HCT116 (cell line): ENCODE measurements around the gene APELA. TPM values are rescaled to one million over a fixed set of nuclear protein-coding genes. Genes with fewer than 3 reads are reported as not detected.

Experiments
- ATAC-seq: fragments of 200-7000 bp; cut with Tn5 transposase; 2 replicates; pipeline ENCODE4 v1.9.1; 2020; ENCODE audit warnings: mild to moderate bottlenecking, moderate library complexity
- BruUV-seq: library from RNA; stranded (reverse); fragments of 400-500 nt; replicated peaks from 2 replicates; lab custom pipeline; 2021; lab: Mats Ljungman, UMichigan
- CTCF ChIA-PET: fragments of 300-600 bp; sonication (Branson Sonifier 250); formaldehyde crosslinking; loops from one replicate; lab custom pipeline; 2021; ENCODE audit warnings: antibody characterized with exemption; lab: Charles Lee
- POLR2A ChIA-PET: fragments of 300-600, 350-600 bp; sonication (Branson Sonifier 250); formaldehyde crosslinking; loops from one replicate; lab custom pipeline; 2021; ENCODE audit warnings: antibody characterized with exemption; lab: Charles Lee
- RAD21 ChIA-PET, 2 experiments: fragments of 300-600 bp; sonication (Branson Sonifier 250); formaldehyde crosslinking; loops; one replicate each; lab custom pipeline; 2023; ENCODE audit warnings: low total read pairs in 2 of 2; ENCODE audit not compliant: uncharacterized antibody in 2 of 2, unreplicated experiment in 2 of 2, low non-redundant PET in 1 of 2; lab: Charles Lee
- DNase-seq: peaks from one replicate; pipeline ENCODE4 v3.0.0-alpha.2; 2010; ENCODE audit warnings: low read depth, low spot score
- H2AFZ ChIP-seq: fragments of 200-600 bp; shearing (Covaris generic), sonication (generic); 2 replicates; pipeline ENCODE4 v1.6.1; 2017; ENCODE audit warnings: low read depth, mixed run types, mixed read lengths, antibody characterized with exemption, low read length; ENCODE audit not compliant: poor library complexity, severe bottlenecking
- H3K27ac ChIP-seq: 2 replicates; pipeline ENCODE4 v1.5.1; 2012; ENCODE audit warnings: low read depth, low read length
- H3K27me3 ChIP-seq: fragments of 200-600 bp; sonication (generic); 2 replicates; pipeline ENCODE4 v1.6.1; 2016; ENCODE audit warnings: mixed run types, low read length, mixed read lengths; ENCODE audit not compliant: insufficient read depth
- H3K36me3 ChIP-seq, 2 experiments: fragments of 200-500 bp in 1 of 2; fragments of 200-600 bp in 1 of 2; sonication (Bioruptor generic) in 1 of 2; sonication (generic) in 1 of 2; 2 replicates each; pipeline versions ENCODE4 v1.5.1 to v1.6.1; 2014 to 2016; ENCODE audit warnings: low read length in 2 of 2, inconsistent platforms in 1 of 2, mixed read lengths in 1 of 2, mixed run types in 1 of 2; ENCODE audit not compliant: insufficient read depth in 2 of 2, control insufficient read depth in 1 of 2
- H3K4me1 ChIP-seq, 2 experiments: fragments of 200-600 bp in 1 of 2; sonication (generic) in 1 of 2; 2 replicates each; pipeline versions ENCODE4 v1.5.1 to v1.6.1; 2012 to 2017; ENCODE audit warnings: low read length in 2 of 2, inconsistent platforms in 1 of 2, mild to moderate bottlenecking in 1 of 2, mixed read lengths in 1 of 2, mixed run types in 1 of 2, moderate library complexity in 1 of 2; ENCODE audit not compliant: insufficient read depth in 2 of 2, control insufficient read depth in 1 of 2
- H3K4me2 ChIP-seq: fragments of 200-600 bp; sonication (generic); 2 replicates; pipeline ENCODE4 v1.6.1; 2017; ENCODE audit warnings: mixed run types, low read length, mixed read lengths
- H3K4me3 ChIP-seq, 2 experiments: fragments of 200-600 bp in 1 of 2; sonication (generic) in 1 of 2; replicated peaks in 1 of 2; 2 replicates each; pipeline ENCODE4 v1.5.1; 2011 to 2016; ENCODE audit warnings: low read length in 2 of 2, control low read depth in 1 of 2, low read depth in 1 of 2, mild to moderate bottlenecking in 1 of 2, mixed read lengths in 1 of 2, mixed run types in 1 of 2
- H3K79me2 ChIP-seq: fragments of 200-600 bp; sonication (generic); 2 replicates; pipeline ENCODE4 v1.6.1; 2017; ENCODE audit warnings: mild to moderate bottlenecking, mixed run types, low read length, moderate library complexity, mixed read lengths; ENCODE audit not compliant: insufficient read depth
- H3K9ac ChIP-seq: fragments of 200-600 bp; sonication (generic); 2 replicates; pipeline ENCODE4 v1.6.1; 2016; ENCODE audit warnings: low read length, mixed read lengths
- H3K9me2 ChIP-seq: fragments of 200-600 bp; sonication (generic), shearing (Covaris generic); 2 replicates; pipeline ENCODE4 v1.6.1; 2017; ENCODE audit warnings: mixed run types, mild to moderate bottlenecking, moderate library complexity; ENCODE audit not compliant: insufficient read depth
- H3K9me3 ChIP-seq, 2 experiments: fragments of 200-500 bp in 1 of 2; fragments of 200-600 bp in 1 of 2; sonication (Bioruptor generic) in 1 of 2; sonication (generic) in 1 of 2; 2 replicates each; pipeline ENCODE4 v1.6.1; 2014 to 2017; ENCODE audit warnings: low read length in 2 of 2, mixed read lengths in 2 of 2, inconsistent platforms in 1 of 2, low read depth in 1 of 2, mild to moderate bottlenecking in 1 of 2, mixed run types in 1 of 2, moderate library complexity in 1 of 2; ENCODE audit not compliant: control insufficient read depth in 1 of 2, insufficient read depth in 1 of 2
- H4K20me1 ChIP-seq: fragments of 200-600 bp; sonication (generic), shearing (Covaris generic); 2 replicates; pipeline ENCODE4 v1.6.1; 2017; ENCODE audit warnings: mixed run types, mild to moderate bottlenecking, moderate library complexity; ENCODE audit not compliant: insufficient read depth
- ATF3 ChIP-seq: IDR thresholded peaks from 2 replicates; pipeline ENCODE4 v1.6.1; 2012
- CBX3 ChIP-seq: IDR thresholded peaks from 2 replicates; pipeline ENCODE4 v1.6.1; 2012; ENCODE audit warnings: low read depth
- CEBPB ChIP-seq: IDR thresholded peaks from 2 replicates; pipeline ENCODE4 v1.6.1; 2012; ENCODE audit warnings: low read depth
- EGR1 ChIP-seq: IDR thresholded peaks from 2 replicates; pipeline ENCODE4 v1.6.1; 2012; ENCODE audit warnings: low read depth
- EZH2phosphoT487 ChIP-seq: fragments of 200-600 bp; IDR thresholded peaks from 2 replicates; pipeline ENCODE4 v1.6.1; 2018; ENCODE audit warnings: antibody characterized with exemption, borderline replicate concordance
- FOSL1 ChIP-seq: IDR thresholded peaks from 2 replicates; pipeline ENCODE4 v1.6.1; 2012; ENCODE audit warnings: low read depth
- JUND ChIP-seq: IDR thresholded peaks from 2 replicates; pipeline ENCODE4 v1.6.1; 2012
- POLR2A ChIP-seq: IDR thresholded peaks from 2 replicates; pipeline ENCODE4 v1.7.0; 2011; ENCODE audit warnings: borderline replicate concordance; ENCODE audit not compliant: insufficient read depth, insufficient read length; ENCODE audit errors: extremely low read depth
- POLR2AphosphoS5 ChIP-seq: IDR thresholded peaks from 2 replicates; pipeline ENCODE4 v1.6.1; 2011; ENCODE audit warnings: mild to moderate bottlenecking, low read depth, low read length, moderate library complexity
- SIN3A ChIP-seq: IDR thresholded peaks from 2 replicates; pipeline ENCODE4 v1.6.1; 2012; ENCODE audit warnings: low read depth
- SP1 ChIP-seq: IDR thresholded peaks from 2 replicates; pipeline ENCODE4 v1.6.1; 2012; ENCODE audit warnings: low read depth
- YY1 ChIP-seq: IDR thresholded peaks from 2 replicates; pipeline ENCODE4 v1.6.1; 2011; ENCODE audit warnings: low read length, low read depth, moderate library complexity, mild to moderate bottlenecking; ENCODE audit not compliant: insufficient replicate concordance; ENCODE audit errors: extremely low read depth
- ZBTB33 ChIP-seq: IDR thresholded peaks from 2 replicates; pipeline ENCODE4 v1.6.1; 2011; ENCODE audit warnings: mild to moderate bottlenecking, low read length, moderate library complexity; ENCODE audit not compliant: insufficient replicate concordance; ENCODE audit errors: extremely low read depth
- ZFX ChIP-seq: fragments of 450-650 bp; IDR thresholded peaks from 2 replicates; pipeline ENCODE4 v1.6.1; 2017
- ZNF274 ChIP-seq: fragments of 200-500 bp; sonication (Bioruptor generic); IDR thresholded peaks from 2 replicates; pipeline ENCODE4 v1.6.1; 2014; ENCODE audit warnings: mild to moderate bottlenecking, low read depth, low read length, inconsistent platforms
- intact Hi-C: fragments of 100-400 bp; cut with micrococcal nuclease; formaldehyde crosslinking; loops from 2 replicates; pipeline ENCODE4 v1.10.0; 2022
- total RNA-seq: library from RNA; stranded (reverse); gene quantifications from one replicate; pipeline ENCODE4 v1.2.1, GENCODE V29; 2021; ENCODE audit not compliant: unreplicated experiment
- TF ChIP-seq, protein P1 (sequence below): IDR thresholded peaks from 2 replicates; pipeline ENCODE4 v1.6.1; 2012; ENCODE audit warnings: low read depth

Gene APELA
- total RNA-seq, 1 experiment from 2014 or later = not detected

- H4K20me1 ChIP-seq = no peaks in the 10 kb centered on the region
- DNase-seq (no peak), ATAC-seq (no peak)
- no peaks in the 10 kb centered on the region for H3K4me1 ChIP-seq
- TF ChIP-seq ATF3 = no peak
- TF ChIP-seq CBX3 = no peak
- intact Hi-C loops = no loop called here
- ChIA-PET RAD21 (no interaction called here), CTCF (no interaction called here), POLR2A (no interaction called here)
- H3K4me3 ChIP-seq = no peak overlapping the region
- H3K27me3 ChIP-seq = no peaks in the 10 kb centered on the region
- H3K27ac ChIP-seq = no peak overlapping the region
- no peaks in the 10 kb centered on the region for H3K79me2 ChIP-seq
- no peaks in the 10 kb centered on the region for H3K36me3 ChIP-seq
- H3K9ac ChIP-seq = no peak overlapping the region
- H3K4me2 ChIP-seq = no peak overlapping the region
- BruUV-seq = no TSS peak
- H2AFZ ChIP-seq = no peak overlapping the region
- no peaks in the 10 kb centered on the region for H3K9me2 ChIP-seq
- no peaks in the 10 kb centered on the region for H3K9me3 ChIP-seq
These were observed 28.0 kb downstream of the APELA start for GRCh38 chr4:164904941-164905340.

DNA sequence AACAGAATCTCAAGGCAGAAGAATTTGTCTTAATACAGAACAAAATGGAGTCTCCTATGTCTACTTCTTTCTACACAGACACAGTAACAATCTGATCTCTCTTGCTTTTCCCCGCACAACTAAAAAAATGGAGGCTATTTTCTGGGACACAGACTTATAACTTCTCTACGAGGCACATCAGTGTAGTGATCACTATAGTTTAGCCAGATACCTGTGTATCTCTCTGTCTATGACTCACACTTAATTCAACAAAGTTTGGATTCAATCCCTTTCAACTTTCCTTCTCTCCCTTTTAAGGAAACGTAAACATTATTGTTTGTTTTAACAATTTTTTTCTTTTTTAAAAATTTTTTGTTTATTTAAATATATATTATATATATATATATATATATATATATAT, 29.4 kb downstream of the APELA start:
- intact Hi-C loops = no loop called here
- ATAC-seq = no peak
- RAD21 ChIA-PET = no interaction called here
- Histone ChIP-seq H3K4me3 (no peak overlapping the region), H2AFZ (no peak overlapping the region), H3K4me2 (no peak overlapping the region), H3K27ac (no peak overlapping the region), H3K4me1 (no peaks in the 10 kb centered on the region), H4K20me1 (no peaks in the 10 kb centered on the region), H3K27me3 (no peaks in the 10 kb centered on the region), H3K9me3 (no peaks in the 10 kb centered on the region), H3K36me3 (no peaks in the 10 kb centered on the region), H3K79me2 (no peaks in the 10 kb centered on the region), H3K9me2 (no peaks in the 10 kb centered on the region), H3K9ac (no peak overlapping the region)
- CTCF ChIA-PET = no interaction called here
- no peak for DNase-seq
- no TSS peak for BruUV-seq
- POLR2A ChIA-PET = no interaction called here
- TF ChIP-seq SP1 (no peak), FOSL1 (no peak), POLR2AphosphoS5 (no peak), YY1 (no peak), ZFX (no peak), JUND (no peak), CEBPB (no peak), SIN3A (no peak), POLR2A (no peak), EGR1 (no peak), ZBTB33 (no peak), ZNF274 (no peak), EZH2phosphoT487 (no peak), ATF3 (no peak)
- TF ChIP-seq, protein P1, sequence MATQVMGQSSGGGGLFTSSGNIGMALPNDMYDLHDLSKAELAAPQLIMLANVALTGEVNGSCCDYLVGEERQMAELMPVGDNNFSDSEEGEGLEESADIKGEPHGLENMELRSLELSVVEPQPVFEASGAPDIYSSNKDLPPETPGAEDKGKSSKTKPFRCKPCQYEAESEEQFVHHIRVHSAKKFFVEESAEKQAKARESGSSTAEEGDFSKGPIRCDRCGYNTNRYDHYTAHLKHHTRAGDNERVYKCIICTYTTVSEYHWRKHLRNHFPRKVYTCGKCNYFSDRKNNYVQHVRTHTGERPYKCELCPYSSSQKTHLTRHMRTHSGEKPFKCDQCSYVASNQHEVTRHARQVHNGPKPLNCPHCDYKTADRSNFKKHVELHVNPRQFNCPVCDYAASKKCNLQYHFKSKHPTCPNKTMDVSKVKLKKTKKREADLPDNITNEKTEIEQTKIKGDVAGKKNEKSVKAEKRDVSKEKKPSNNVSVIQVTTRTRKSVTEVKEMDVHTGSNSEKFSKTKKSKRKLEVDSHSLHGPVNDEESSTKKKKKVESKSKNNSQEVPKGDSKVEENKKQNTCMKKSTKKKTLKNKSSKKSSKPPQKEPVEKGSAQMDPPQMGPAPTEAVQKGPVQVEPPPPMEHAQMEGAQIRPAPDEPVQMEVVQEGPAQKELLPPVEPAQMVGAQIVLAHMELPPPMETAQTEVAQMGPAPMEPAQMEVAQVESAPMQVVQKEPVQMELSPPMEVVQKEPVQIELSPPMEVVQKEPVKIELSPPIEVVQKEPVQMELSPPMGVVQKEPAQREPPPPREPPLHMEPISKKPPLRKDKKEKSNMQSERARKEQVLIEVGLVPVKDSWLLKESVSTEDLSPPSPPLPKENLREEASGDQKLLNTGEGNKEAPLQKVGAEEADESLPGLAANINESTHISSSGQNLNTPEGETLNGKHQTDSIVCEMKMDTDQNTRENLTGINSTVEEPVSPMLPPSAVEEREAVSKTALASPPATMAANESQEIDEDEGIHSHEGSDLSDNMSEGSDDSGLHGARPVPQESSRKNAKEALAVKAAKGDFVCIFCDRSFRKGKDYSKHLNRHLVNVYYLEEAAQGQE = no peak
